GM10248 (cell line): ENCODE results near the gene H19.

Experiments used
- CTCF ChIA-PET: fragments of 300-600 bp; sonication (Branson Sonifier 250); formaldehyde crosslinking; extraction: SDS; loops from one replicate; lab custom pipeline; 2021; ENCODE audit warnings: antibody characterized with exemption; lab: Yijun Ruan, JAX
- POLR2A ChIA-PET: fragments of 350-650 bp; sonication (Branson Sonifier 250); formaldehyde crosslinking; extraction: SDS; loops from one replicate; lab custom pipeline; 2020; ENCODE audit warnings: antibody characterized with exemption; lab: Yijun Ruan, JAX
- DNase-seq: peaks from one replicate; pipeline ENCODE4 v3.0.0; 2012; ENCODE audit errors: extremely low spot score
- CTCF ChIP-seq: IDR thresholded peaks from 2 replicates; pipeline ENCODE4 v1.5.1; 2012; ENCODE audit warnings: mild to moderate bottlenecking, low read depth; ENCODE audit errors: extremely low read depth, missing control alignments, control extremely low read depth

H19 gene

GRCh38 chr11:1959786-1960185, 37.9 kb downstream of the H19 start:
- POLR2A ChIA-PET: no interaction called here
- CTCF ChIA-PET: interaction anchor here (1.0 to 3.3 kb wide), 3 partner anchors 9 to 266 kb away, joined by 4 to 8 read pairs (median 7); no protein-coding TSS in a partner anchor
- no peak for TF ChIP-seq CTCF
- DNase-seq: no peak

GRCh38 chr11:1958367-1958766, 39.3 kb downstream of the H19 start:
- ChIA-PET POLR2A (no interaction called here), CTCF (no interaction called here)
- no peak for TF ChIP-seq CTCF
- no peak for DNase-seq

DNA sequence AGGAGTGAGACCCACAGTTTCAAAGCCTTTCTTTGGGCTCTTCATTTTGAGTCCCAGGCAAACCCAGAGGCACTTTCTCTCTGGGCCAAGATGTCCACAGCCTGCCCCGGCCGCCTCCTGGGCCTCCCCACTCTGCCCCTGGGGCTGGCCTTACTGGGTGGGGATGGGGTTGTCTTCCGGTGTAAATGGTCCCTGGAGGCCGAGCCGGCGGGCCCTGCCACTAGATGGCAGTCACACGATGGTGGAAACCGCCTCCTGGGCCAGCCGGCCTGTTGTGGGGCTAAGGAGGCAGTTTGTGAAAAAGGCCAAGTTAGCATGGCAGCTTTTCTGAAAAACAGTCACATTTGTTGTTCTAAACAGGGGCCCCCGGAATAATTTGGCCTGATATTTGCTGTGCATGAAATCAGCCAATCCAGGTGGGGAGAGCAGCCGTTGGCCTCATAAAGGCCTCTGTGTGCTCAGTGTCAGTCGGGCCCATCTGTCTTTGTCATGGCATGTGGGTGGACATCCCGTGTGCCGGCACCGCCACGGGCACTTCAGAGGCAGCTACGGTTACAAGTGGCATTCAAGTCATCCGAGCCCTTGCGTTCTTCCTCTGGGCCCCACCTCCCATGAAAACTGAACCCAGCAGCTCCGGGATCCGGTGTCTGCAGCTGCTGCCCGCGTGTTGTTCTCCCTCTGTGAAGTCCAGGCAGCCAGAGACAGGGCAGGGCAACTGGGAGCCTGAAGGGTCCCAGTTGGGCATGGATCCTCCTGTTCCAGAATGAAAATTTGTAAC, 44.0 kb downstream of the H19 start:
- CTCF ChIA-PET: interaction anchor here (0.9 to 10.0 kb wide), 4 partner anchors 38 to 259 kb away, joined by 3 to 55 read pairs (median 4); no protein-coding TSS in a partner anchor
- POLR2A ChIA-PET: no interaction called here
- DNase-seq: no peak
- no peak for TF ChIP-seq CTCF

DNA sequence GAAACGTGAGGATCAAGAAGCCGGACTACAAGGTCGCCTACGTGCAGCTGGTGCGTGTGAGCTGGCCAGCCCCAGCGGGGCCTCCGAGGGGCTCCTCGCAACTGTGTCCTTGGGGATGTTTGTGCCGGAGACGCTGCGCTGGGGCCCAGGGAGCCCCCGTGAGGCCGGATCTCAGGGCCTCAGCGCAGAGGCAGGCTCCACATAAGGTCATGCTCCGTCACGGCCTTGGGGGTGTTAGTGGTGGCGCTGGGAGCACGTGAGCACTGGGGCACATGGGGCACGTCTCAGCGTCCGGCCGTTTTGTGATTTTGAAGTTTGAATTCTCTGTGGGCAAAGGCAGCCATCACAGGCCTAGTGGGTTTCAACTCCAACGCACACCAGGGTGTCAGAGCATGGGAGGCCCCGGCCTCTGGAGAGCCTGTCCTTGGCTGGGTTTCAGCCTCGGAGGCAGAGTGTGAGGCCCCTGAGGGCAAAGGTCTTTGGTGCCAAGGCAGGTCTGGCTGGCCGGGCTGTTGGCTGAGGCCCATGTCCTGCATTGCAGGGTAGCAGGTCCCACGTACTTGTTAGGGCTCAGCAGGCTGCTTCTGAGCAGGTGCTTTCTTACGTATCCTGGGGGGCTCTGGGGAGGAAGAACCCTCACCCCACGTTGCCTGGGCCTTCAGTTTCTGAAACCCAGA, 44.7 kb downstream of the H19 start:
- ChIA-PET CTCF (interaction anchor here (1.0 to 10.0 kb wide), 2 partner anchors 57 to 198 kb away, joined by 4 to 55 read pairs; no protein-coding TSS in a partner anchor), POLR2A (no interaction called here)
- no peak for DNase-seq
- TF ChIP-seq CTCF: no peak

- ChIA-PET POLR2A (no interaction called here), CTCF (interaction anchor here (0.8 to 10.0 kb wide), 11 partner anchors 10 to 256 kb away, joined by 3 to 55 read pairs (median 7); no protein-coding TSS in a partner anchor)
- TF ChIP-seq CTCF: no peak
Observed at GRCh38 chr11:1949922-1950321, 47.7 kb downstream of the H19 start.

DNA sequence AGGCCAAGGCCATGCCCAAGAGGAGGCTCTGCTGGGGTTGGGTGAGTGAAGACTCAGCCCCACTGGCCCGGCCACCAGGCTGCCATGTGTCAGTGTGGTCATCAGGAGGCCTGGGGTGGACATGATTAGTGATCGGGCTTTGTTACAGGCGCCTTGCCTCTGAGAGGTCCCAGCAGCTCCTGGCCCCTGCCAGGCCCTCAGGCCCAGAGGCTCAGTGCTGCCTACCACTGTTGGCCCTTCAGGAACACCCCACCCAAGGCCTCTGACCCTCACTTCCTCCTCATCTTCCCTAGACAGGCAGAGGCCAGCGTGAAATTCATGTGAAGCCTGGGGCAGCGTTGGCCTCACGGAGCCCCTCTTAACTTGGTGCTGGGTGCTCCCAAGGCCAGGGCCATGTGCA, 48.3 kb downstream of the H19 start:
- DNase-seq: no peak
- ChIA-PET CTCF (interaction anchor here (1.2 to 10.0 kb wide), 10 partner anchors 10 to 255 kb away, joined by 3 to 55 read pairs (median 7); no protein-coding TSS in a partner anchor), POLR2A (no interaction called here)
- no peak for TF ChIP-seq CTCF

More at GRCh38 chr11:1949922-1950321, 47.7 kb downstream of the H19 start:
- DNase-seq: no peak
